Panc1 (cell line): ENCODE results near the gene GPC6. TPM values are rescaled to one million over a fixed set of nuclear protein-coding genes. Genes with fewer than 3 reads are reported as not detected.

Source experiments
- ATAC-seq: fragments of 200-7000 bp; cut with Tn5 transposase; 2 replicates; pipeline ENCODE4 v1.9.1; 2020; ENCODE audit warnings: mild to moderate bottlenecking, moderate library complexity
- BruUV-seq: library from RNA; stranded (reverse); fragments of 400-500 nt; replicated peaks from 2 replicates; lab custom pipeline; 2021; lab: Mats Ljungman, UMichigan
- CTCF ChIA-PET: fragments of 300-600 bp; sonication (Branson Sonifier 250); formaldehyde crosslinking; loops from one replicate; lab custom pipeline; 2022; ENCODE audit warnings: antibody characterized with exemption; lab: Charles Lee
- POLR2A ChIA-PET: fragments of 300-600 bp; sonication (Branson Sonifier 250); formaldehyde crosslinking; loops from one replicate; lab custom pipeline; 2022; ENCODE audit warnings: antibody characterized with exemption; lab: Charles Lee
- DNase-seq: peaks from one replicate; pipeline ENCODE4 v3.0.0-alpha.2; 2010; ENCODE audit warnings: low read depth, low spot score
- H3K27ac ChIP-seq: 2 replicates; pipeline ENCODE4 v1.5.1; 2011; ENCODE audit warnings: mild to moderate bottlenecking, low read length, inconsistent platforms
- H3K27me3 ChIP-seq: fragments of 200-500 bp; sonication (Bioruptor generic); 2 replicates; pipeline ENCODE4 v1.6.0; 2014; ENCODE audit warnings: low read length, inconsistent platforms; ENCODE audit not compliant: control insufficient read depth, insufficient read depth
- H3K36me3 ChIP-seq: fragments of 200-500 bp; sonication (Bioruptor generic); 2 replicates; pipeline ENCODE4 v1.5.1; 2014; ENCODE audit warnings: inconsistent platforms, mild to moderate bottlenecking, low read length, moderate library complexity; ENCODE audit not compliant: control insufficient read depth, insufficient read depth
- H3K4me1 ChIP-seq: 2 replicates; pipeline ENCODE4 v1.5.1; 2011; ENCODE audit warnings: inconsistent platforms, mild to moderate bottlenecking, low read length, moderate library complexity; ENCODE audit not compliant: control insufficient read depth, insufficient read depth
- H3K4me3 ChIP-seq, 2 experiments: 2 replicates each; pipeline ENCODE4 v1.5.1; 2011 to 2012; ENCODE audit warnings: low read depth in 2 of 2, low read length in 2 of 2, mild to moderate bottlenecking in 2 of 2, inconsistent platforms in 1 of 2, moderate library complexity in 1 of 2
- H3K9me3 ChIP-seq: fragments of 200-500 bp; sonication (Bioruptor generic); 2 replicates; pipeline ENCODE4 v1.5.1; 2014; ENCODE audit warnings: low read depth, mild to moderate bottlenecking, inconsistent platforms, low read length, moderate library complexity; ENCODE audit not compliant: control insufficient read depth, insufficient read depth
- CTCF ChIP-seq: fragments of 450-650 bp; IDR thresholded peaks from 2 replicates; pipeline ENCODE4 v1.5.1; 2017; ENCODE audit warnings: mild to moderate bottlenecking
- POLR2AphosphoS5 ChIP-seq: IDR thresholded peaks from 2 replicates; pipeline ENCODE4 v1.6.1; 2012; ENCODE audit warnings: mild to moderate bottlenecking, low read depth, low read length, moderate library complexity
- SIN3A ChIP-seq: IDR thresholded peaks from 2 replicates; pipeline ENCODE4 v1.6.1; 2012; ENCODE audit warnings: low read depth, mild to moderate bottlenecking, low read length, moderate library complexity, borderline replicate concordance; ENCODE audit not compliant: insufficient read depth
- TCF7L2 ChIP-seq: IDR thresholded peaks from 2 replicates; pipeline ENCODE4 v1.6.1; 2011; ENCODE audit warnings: mild to moderate bottlenecking, low read depth, low read length, inconsistent platforms
- in situ Hi-C: cut with HindIII; loops from 2 replicates; pipeline ENCODE4 v1.10.0; 2016; ENCODE audit warnings: low sequenced_read_pairs, low pct_unique_long_range_greater_than_20kb
- intact Hi-C: fragments of 100-400 bp; cut with micrococcal nuclease; formaldehyde crosslinking; loops from one replicate; pipeline ENCODE4 v1.10.0; 2022; ENCODE audit not compliant: unreplicated experiment
- total RNA-seq: library from RNA; stranded (reverse); gene quantifications from one replicate; pipeline ENCODE4 v1.2.1, GENCODE V29; 2021; ENCODE audit not compliant: unreplicated experiment
- TF ChIP-seq, protein P1 (sequence below), 2 experiments: IDR thresholded peaks; 2 replicates each; pipeline ENCODE4 v1.6.1; 2011 to 2012; ENCODE audit warnings: low read depth in 2 of 2, control low read depth in 1 of 2, low read length in 1 of 2, mild to moderate bottlenecking in 1 of 2, moderate library complexity in 1 of 2; ENCODE audit not compliant: insufficient read depth in 1 of 2

The GPC6 gene
- total RNA-seq, 1 experiment from 2014 or later = 4.8 TPM

GRCh38 chr13:93984876-93985275 is 758.3 kb downstream of the GPC6 start:
- TF ChIP-seq, protein P1, sequence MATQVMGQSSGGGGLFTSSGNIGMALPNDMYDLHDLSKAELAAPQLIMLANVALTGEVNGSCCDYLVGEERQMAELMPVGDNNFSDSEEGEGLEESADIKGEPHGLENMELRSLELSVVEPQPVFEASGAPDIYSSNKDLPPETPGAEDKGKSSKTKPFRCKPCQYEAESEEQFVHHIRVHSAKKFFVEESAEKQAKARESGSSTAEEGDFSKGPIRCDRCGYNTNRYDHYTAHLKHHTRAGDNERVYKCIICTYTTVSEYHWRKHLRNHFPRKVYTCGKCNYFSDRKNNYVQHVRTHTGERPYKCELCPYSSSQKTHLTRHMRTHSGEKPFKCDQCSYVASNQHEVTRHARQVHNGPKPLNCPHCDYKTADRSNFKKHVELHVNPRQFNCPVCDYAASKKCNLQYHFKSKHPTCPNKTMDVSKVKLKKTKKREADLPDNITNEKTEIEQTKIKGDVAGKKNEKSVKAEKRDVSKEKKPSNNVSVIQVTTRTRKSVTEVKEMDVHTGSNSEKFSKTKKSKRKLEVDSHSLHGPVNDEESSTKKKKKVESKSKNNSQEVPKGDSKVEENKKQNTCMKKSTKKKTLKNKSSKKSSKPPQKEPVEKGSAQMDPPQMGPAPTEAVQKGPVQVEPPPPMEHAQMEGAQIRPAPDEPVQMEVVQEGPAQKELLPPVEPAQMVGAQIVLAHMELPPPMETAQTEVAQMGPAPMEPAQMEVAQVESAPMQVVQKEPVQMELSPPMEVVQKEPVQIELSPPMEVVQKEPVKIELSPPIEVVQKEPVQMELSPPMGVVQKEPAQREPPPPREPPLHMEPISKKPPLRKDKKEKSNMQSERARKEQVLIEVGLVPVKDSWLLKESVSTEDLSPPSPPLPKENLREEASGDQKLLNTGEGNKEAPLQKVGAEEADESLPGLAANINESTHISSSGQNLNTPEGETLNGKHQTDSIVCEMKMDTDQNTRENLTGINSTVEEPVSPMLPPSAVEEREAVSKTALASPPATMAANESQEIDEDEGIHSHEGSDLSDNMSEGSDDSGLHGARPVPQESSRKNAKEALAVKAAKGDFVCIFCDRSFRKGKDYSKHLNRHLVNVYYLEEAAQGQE (IDR thresholded peaks at IDR 0.05; ENCODE audit: insufficient read depth in 1 of 2, low read depth in 2 of 2, low read length in 1 of 2) = no peak
- TF ChIP-seq SIN3A (no peak), CTCF (no peak), POLR2AphosphoS5 (no peak), TCF7L2 (no peak)
- in situ Hi-C loops (no loop called here), intact Hi-C loops (no loop called here)
- ChIA-PET CTCF (no interaction called here), POLR2A (no interaction called here)
- Histone ChIP-seq H3K27me3 (no peaks in the 10 kb centered on the region), H3K4me3 (no peak overlapping the region), H3K4me1 (no peaks in the 10 kb centered on the region), H3K9me3 (no peaks in the 10 kb centered on the region), H3K36me3 (no peaks in the 10 kb centered on the region), H3K27ac (no peak overlapping the region)
- no TSS peak for BruUV-seq
- no peak for DNase-seq
- ATAC-seq = no peak

GRCh38 chr13:93987458-93987857 is 760.9 kb downstream of the GPC6 start:
- Histone ChIP-seq H3K4me1 (no peaks in the 10 kb centered on the region), H3K27me3 (no peaks in the 10 kb centered on the region), H3K9me3 (no peaks in the 10 kb centered on the region), H3K27ac (no peak overlapping the region), H3K4me3 (no peak overlapping the region), H3K36me3 (no peaks in the 10 kb centered on the region)
- ATAC-seq (no peak), DNase-seq (no peak)
- in situ Hi-C loops = no loop called here
- no TSS peak for BruUV-seq
- ChIA-PET POLR2A (no interaction called here), CTCF (no interaction called here)
- intact Hi-C loops = no loop called here
- TF ChIP-seq TCF7L2 (no peak), CTCF (no peak), SIN3A (no peak), POLR2AphosphoS5 (no peak)
- TF ChIP-seq, protein P1 (IDR thresholded peaks at IDR 0.05; ENCODE audit: insufficient read depth in 1 of 2, low read depth in 2 of 2, low read length in 1 of 2) = no peak
